Fibroblast of skin of right quadriceps (primary cell): ENCODE results near the gene ANHX.
"Not testable (repeated sequence)": the region's sequence is repeated elsewhere in the genome, so short reads cannot be mapped to it uniquely, and the experiment has no call there.

Source experiments
- DNase-seq: peaks from one replicate; pipeline ENCODE4 v3.0.0-alpha.2; 2013

ANHX gene

GRCh38 chr12:133235401-133236112, at the start of gene ANHX:
ANHX (minus strand) TSS chr12:133235877; CDS start chr12:133234356, 1,521 bp downstream.
- no peak for DNase-seq

GRCh38 chr12:133264668-133265067, 29.0 kb upstream of the ANHX start:
- DNase-seq: not testable (repeated sequence)

DNA sequence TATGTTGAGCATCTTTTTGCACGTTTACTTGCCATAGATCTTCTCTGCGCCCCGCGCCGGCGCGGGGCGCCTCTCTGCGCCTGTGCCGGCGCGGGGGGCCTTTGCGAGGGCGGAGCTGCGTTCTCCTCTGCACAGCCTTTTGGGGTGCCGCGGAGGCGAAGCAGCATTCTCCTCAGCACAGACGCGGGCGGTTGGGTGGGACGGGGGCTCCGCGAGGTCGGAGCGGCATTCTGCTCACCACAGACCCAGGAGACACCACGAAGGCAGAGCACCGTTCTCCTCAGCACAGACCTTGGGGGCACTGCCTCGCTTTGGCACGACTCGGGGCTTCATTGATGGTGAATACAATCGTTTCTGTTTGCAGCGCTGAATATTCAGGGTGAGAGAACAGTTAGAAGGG, 28.5 kb upstream of the ANHX start:
- no peak for DNase-seq

DNA sequence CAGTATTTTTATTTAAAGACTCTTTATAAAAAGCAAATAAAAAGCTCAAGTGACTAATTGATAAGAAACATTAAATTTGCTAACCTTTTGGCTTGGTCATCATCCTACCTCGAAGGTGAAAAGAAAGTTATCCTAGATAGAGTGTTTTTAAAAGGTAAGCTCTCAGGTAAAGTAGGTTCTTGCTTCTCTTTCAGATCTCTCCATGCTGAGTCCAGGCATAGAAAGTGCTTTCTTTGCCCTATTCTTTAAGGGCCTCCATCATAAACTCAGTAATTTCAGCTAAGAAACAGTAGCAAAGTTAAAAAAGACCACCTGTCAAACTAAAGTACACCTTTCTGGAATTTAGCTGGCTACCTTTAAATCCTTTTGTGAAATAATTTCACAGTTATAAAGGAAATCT, 20.6 kb upstream of the ANHX start:
- DNase-seq: no peak

- not testable (repeated sequence) for DNase-seq
These were observed 20.2 kb upstream of the ANHX start for GRCh38 chr12:133255833-133256232.

DNA sequence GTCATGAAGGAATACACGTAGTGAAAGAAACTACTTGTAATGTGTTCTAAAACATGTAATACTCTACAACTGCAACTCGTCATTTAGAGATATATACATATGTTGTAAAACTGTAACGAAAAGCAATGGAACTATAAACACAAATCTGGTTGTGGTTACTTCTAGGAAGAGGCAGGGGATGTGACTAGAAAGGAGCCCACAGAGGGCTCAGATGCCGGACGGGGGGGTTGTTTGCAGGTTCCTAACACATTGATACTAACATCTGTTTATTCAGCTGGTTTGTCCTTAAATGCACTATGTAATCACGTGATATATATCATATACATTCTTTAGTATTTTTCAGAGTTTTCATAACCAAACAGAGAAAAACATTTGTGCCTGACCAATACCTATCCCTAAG, 16.1 kb upstream of the ANHX start:
- DNase-seq: no peak

- DNase-seq: no peak
These were observed 879 bp upstream of the ANHX start for GRCh38 chr12:133236556-133236955.

- no peak for DNase-seq
These were observed 467 bp upstream of the ANHX start for GRCh38 chr12:133236144-133236543.

DNA sequence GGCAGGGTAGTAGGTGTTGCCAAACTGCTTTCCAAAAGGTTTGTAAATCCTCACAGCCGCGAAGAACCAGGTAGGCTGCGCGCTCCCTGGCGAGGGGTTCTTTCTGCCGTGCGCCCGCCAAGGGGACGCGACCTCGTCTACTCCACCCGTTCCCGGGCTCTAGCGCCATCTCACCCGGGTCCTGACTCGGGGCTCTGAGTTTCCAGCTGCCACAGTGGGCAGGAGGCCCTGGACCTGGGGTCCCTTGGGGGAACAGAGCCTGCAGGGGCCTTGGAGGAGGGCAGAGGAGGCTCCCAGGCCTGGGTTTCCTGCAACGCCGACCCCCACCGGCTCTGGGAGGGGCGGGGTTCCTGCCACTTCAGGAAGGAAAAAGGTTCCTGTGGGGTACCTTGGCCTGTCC, 706 bp downstream of the ANHX start:
- DNase-seq: no peak

DNA sequence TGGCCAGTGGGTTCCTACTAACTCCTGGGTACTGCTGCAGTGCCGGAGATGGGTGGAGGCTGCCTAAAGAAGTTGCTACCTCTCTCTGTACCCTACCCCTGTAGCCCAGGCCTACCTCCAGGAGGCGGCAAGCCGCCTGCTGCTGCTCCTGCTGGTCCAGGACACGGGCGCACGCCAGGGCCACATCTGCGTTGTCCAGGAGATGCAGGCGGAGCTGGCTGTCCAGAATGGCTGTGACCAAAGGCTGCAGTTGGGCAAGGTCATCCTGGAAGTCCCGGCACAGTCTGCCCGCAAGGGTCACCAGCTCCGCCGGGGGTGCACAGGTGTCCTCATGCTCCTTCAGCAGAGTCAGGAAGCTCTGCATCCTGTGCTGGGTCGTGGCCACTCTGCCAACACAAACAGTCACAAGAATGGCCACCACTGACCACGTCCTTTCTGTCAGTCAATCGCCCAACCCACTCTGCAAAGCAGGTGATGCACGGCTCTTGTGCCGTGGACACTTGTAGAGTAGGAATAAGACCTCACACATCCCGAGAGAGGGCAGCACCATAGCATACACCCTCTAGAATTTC, 1.6 kb downstream of the ANHX start:
- DNase-seq: no peak

GRCh38 chr12:133233006-133233405, 2.7 kb downstream of the ANHX start:
- no peak for DNase-seq

- DNase-seq: no peak
These were observed 4.7 kb downstream of the ANHX start for GRCh38 chr12:133231001-133231400.

- no peak for DNase-seq
These were observed 8.3 kb downstream of the ANHX start for GRCh38 chr12:133227281-133227852.

GRCh38 chr12:133226690-133227089, 9.0 kb downstream of the ANHX start:
- DNase-seq: no peak

GRCh38 chr12:133225527-133225926, 10.2 kb downstream of the ANHX start:
- DNase-seq: no peak

DNA sequence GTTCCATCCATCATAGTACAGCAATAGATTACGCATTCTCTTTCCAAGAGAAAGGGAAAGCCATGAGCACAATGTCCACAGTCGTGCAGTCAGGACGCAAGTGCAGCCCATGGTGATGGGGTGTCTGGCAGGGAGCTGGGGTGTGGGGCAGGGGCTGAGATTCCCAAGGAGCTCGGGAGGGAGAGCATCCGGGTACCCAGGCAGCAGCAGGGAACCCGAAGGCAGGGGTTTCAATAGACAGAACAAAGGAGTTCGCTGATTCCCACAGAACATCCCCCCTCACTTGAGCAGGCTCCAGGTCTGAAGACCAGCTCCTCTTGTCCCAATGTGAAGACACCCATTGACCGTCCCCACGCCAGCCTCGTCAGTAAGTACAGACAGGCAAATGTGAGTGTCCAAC, 13.5 kb downstream of the ANHX start:
- no peak for DNase-seq

GRCh38 chr12:133221241-133221640, 14.4 kb downstream of the ANHX start:
- no peak for DNase-seq

- no peak for DNase-seq
These were observed 15.2 kb downstream of the ANHX start for GRCh38 chr12:133220521-133220920.

GRCh38 chr12:133217219-133217618, 18.5 kb downstream of the ANHX start:
- DNase-seq: no peak

DNA sequence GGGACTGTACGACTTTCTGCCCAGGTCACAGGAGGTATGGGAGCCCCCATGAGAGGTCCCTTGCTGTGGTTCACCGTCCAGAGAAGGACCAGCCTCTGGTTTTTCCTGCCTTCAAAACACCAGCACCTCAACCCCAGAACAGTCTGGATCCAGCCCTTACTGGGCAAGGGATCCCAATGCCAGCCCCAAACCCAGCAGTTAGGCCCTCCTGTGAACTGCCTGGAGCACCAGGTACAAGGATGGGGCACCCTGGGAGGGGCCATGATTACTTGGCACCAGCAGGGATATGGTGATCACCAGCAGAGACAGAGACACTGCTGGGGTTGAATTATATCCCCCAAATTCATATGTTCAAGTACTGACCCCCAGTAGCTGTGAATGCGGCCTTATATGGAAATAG, 20.0 kb downstream of the ANHX start:
- DNase-seq: no peak

DNA sequence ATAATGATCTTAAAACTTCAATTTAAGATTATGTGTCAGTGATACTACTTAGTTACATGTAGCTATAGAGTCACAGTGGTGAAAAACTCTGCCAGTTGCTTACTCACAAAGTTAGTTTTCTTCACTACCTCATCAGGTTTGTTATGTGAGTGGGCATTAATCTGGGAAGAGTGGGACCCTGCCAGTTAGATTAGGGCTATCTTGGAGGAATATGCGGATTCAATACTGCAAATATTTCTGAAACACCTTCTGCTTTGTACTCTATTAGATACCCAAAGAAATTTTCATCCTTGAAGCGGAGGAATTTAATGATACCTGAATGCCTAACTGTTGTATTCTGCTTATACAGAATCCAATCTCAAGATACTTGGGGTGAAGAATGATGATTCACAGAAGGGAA, 29.3 kb downstream of the ANHX start:
- no peak for DNase-seq

- DNase-seq: no peak
These were observed 31.4 kb downstream of the ANHX start for GRCh38 chr12:133204264-133204603.

- peak; percentile 7 for DNase-seq
These were observed 32.1 kb downstream of the ANHX start for GRCh38 chr12:133203344-133204263.
